Neural cell (in vitro differentiated cells): Measurements from ENCODE around the gene MAP3K5. TPM values are rescaled to one million over a fixed set of nuclear protein-coding genes. Genes with fewer than 3 reads are reported as not detected.

Experiments
- H2AFZ ChIP-seq: fragments of 200-600, 300-800 bp; sonication (generic), shearing (Covaris generic); 2 replicates; pipeline ENCODE4 v1.6.0; 2014; ENCODE audit warnings: low read depth, mild to moderate bottlenecking, antibody characterized with exemption, low read length, moderate library complexity
- H3F3A ChIP-seq: fragments of 200-600 bp; shearing (Covaris generic); 2 replicates; pipeline ENCODE4 v1.6.1; 2016; ENCODE audit warnings: mild to moderate bottlenecking, moderate library complexity, mixed read lengths, antibody characterized with exemption, low read length; ENCODE audit not compliant: insufficient read depth, poor library complexity, severe bottlenecking
- H3K27ac ChIP-seq: fragments of 200-600, 300-800 bp; sonication (generic), shearing (Covaris generic); 2 replicates; pipeline ENCODE4 v1.5.1; 2014; ENCODE audit warnings: mild to moderate bottlenecking, low read length, moderate library complexity
- H3K27me3 ChIP-seq: fragments of 300-800, 200-600 bp; sonication (generic), shearing (Covaris generic); 2 replicates; pipeline ENCODE4 v1.6.0; 2014; ENCODE audit warnings: mild to moderate bottlenecking, low read depth, low read length, moderate library complexity; ENCODE audit not compliant: insufficient read depth
- H3K36me3 ChIP-seq: fragments of 300-800, 200-600 bp; sonication (generic), shearing (Covaris generic); 2 replicates; pipeline ENCODE4 v1.5.1; 2014; ENCODE audit warnings: mild to moderate bottlenecking, antibody characterized with exemption, low read length, moderate library complexity; ENCODE audit not compliant: insufficient read depth
- H3K4me2 ChIP-seq: fragments of 300-800, 200-600 bp; sonication (generic), shearing (Covaris generic); 2 replicates; pipeline ENCODE4 v1.6.0; 2014; ENCODE audit warnings: mild to moderate bottlenecking, low read length
- H3K4me3 ChIP-seq: fragments of 300-800, 200-600 bp; sonication (generic), shearing (Covaris generic); 2 replicates; pipeline ENCODE4 v1.5.1; 2014; ENCODE audit warnings: mild to moderate bottlenecking, low read length, moderate library complexity
- H3K79me2 ChIP-seq: fragments of 200-600 bp; shearing (Covaris generic); replicated peaks from 2 replicates; pipeline ENCODE4 v1.6.0; 2014; ENCODE audit warnings: mild to moderate bottlenecking, low read length, moderate library complexity; ENCODE audit not compliant: insufficient read depth
- H3K9ac ChIP-seq: fragments of 300-800, 200-600 bp; sonication (generic), shearing (Covaris generic); 2 replicates; pipeline ENCODE4 v1.6.1; 2016; ENCODE audit warnings: mild to moderate bottlenecking, low read length, mixed read lengths
- H3K9me2 ChIP-seq: fragments of 200-600 bp; shearing (Covaris generic); 2 replicates; pipeline ENCODE4 v1.6.1; 2016; ENCODE audit warnings: mild to moderate bottlenecking, low read length, mixed read lengths; ENCODE audit not compliant: insufficient read depth
- H3K9me3 ChIP-seq: fragments of 200-600, 300-800 bp; sonication (generic), shearing (Covaris generic); 2 replicates; pipeline ENCODE4 v1.6.1; 2016; ENCODE audit warnings: mild to moderate bottlenecking, mixed run types, low read length, moderate library complexity, mixed read lengths
- H4K20me1 ChIP-seq: fragments of 200-600 bp; shearing (Covaris generic); 2 replicates; pipeline ENCODE4 v1.6.1; 2016; ENCODE audit warnings: mild to moderate bottlenecking, mixed run types; ENCODE audit not compliant: insufficient read depth
- EP300 ChIP-seq: fragments of 450-650 bp; conservative IDR thresholded peaks from 2 replicates; pipeline ENCODE4 v1.6.1; 2014; ENCODE audit warnings: antibody characterized with exemption, mild to moderate bottlenecking, moderate library complexity; ENCODE audit not compliant: poor library complexity, severe bottlenecking
- EZH2 ChIP-seq: fragments of 200-600, 300-800 bp; shearing (Covaris generic), sonication (generic); IDR thresholded peaks from 2 replicates; pipeline ENCODE4 v1.6.1; 2014; ENCODE audit warnings: antibody characterized with exemption, low read length, borderline replicate concordance, mild to moderate bottlenecking; ENCODE audit not compliant: insufficient read depth, poor library complexity, severe bottlenecking
- MXI1 ChIP-seq: fragments of 450-650 bp; conservative IDR thresholded peaks from 2 replicates; pipeline ENCODE4 v1.6.1; 2014; ENCODE audit warnings: antibody characterized with exemption, mild to moderate bottlenecking; ENCODE audit not compliant: poor library complexity, severe bottlenecking
- POLR2AphosphoS5 ChIP-seq: IDR thresholded peaks from 2 replicates; pipeline ENCODE4 v1.6.1; 2012
- RAD21 ChIP-seq: fragments of 450-650 bp; conservative IDR thresholded peaks from 2 replicates; pipeline ENCODE4 v1.6.1; 2014; ENCODE audit warnings: antibody characterized with exemption, mild to moderate bottlenecking, moderate library complexity
- SMC3 ChIP-seq: fragments of 450-650 bp; conservative IDR thresholded peaks from 2 replicates; pipeline ENCODE4 v1.6.1; 2014; ENCODE audit warnings: antibody characterized with exemption, mild to moderate bottlenecking, moderate library complexity; ENCODE audit not compliant: poor library complexity
- TAF1 ChIP-seq: IDR thresholded peaks from 2 replicates; pipeline ENCODE4 v1.6.1; 2012; ENCODE audit warnings: low read depth
- polyA plus RNA-seq: library from polyadenylated mRNA; depleted of rRNA; stranded (reverse); fragments of >200 nt; gene quantifications from 2 replicates; pipeline ENCODE4 v1.2.3, GENCODE V29; 2014
- TF ChIP-seq, protein P1 (sequence below): fragments of 450-650 bp; IDR thresholded peaks from 2 replicates; pipeline ENCODE4 v1.5.1; 2014; ENCODE audit warnings: antibody characterized with exemption, mild to moderate bottlenecking, moderate library complexity; ENCODE audit not compliant: poor library complexity, severe bottlenecking
- TF ChIP-seq, protein P2 (sequence below): IDR thresholded peaks from 2 replicates; pipeline ENCODE4 v1.6.1; 2012; ENCODE audit warnings: borderline replicate concordance

Gene MAP3K5
- polyA plus RNA-seq, 1 donor from 2014 or later: 2.0 TPM

DNA sequence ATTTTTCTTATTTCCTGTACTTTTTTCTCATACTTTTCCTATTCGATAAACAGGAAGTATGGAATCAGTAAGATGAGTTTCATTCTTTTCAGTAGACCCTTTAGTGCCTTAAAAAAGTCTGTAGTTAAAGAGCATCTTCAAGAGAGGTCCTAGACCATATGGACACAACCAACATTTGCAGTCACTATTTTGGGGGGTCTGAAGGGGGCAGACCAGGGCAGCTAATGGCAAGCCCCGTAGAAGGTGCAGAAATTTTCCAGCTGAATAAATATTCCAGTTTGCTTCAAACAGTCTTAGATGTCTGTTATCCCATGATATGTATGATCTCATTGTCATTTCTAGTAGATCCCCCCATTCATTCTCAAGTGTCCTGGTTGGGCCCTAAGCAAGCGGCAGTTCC, 52.8 kb downstream of the MAP3K5 start:
- no peaks in the 10 kb centered on the region for H4K20me1 ChIP-seq
- no peak overlapping the region for H3K4me3 ChIP-seq
- no peaks in the 10 kb centered on the region for H3F3A ChIP-seq
- no peaks in the 10 kb centered on the region for H3K27me3 ChIP-seq
- H2AFZ ChIP-seq: no peak overlapping the region
- H3K79me2 ChIP-seq: no peaks in the 10 kb centered on the region
- no peak for TF ChIP-seq SMC3
- no peak for TF ChIP-seq RAD21
- no peak overlapping the region for H3K4me2 ChIP-seq
- H3K9ac ChIP-seq: no peak overlapping the region
- no peak overlapping the region for H3K27ac ChIP-seq
- H3K9me3 ChIP-seq: no peaks in the 10 kb centered on the region
- no peaks in the 10 kb centered on the region for H3K36me3 ChIP-seq
- H3K9me2 ChIP-seq: no peaks in the 10 kb centered on the region

DNA sequence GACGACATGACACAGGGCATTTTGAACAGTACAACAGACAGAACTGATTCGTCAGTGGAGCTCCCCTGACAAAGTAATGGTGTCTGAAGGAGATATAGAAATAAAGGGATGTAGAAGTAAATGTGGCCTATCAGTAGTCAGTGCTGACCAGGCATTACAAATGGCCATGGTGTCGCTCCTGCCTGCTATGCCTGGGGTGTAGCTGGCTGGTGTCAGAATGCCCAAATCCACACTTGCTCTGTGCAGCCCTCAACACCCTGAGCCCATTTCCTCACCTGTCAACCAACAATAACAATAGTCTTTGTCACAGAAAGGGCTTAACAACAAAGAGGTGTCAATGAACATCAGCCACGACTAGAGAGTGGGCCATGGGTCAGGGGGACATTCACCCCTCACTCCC, 53.2 kb downstream of the MAP3K5 start:
- Histone ChIP-seq H3K4me3 (no peak overlapping the region), H3K36me3 (no peaks in the 10 kb centered on the region), H3K9me2 (no peaks in the 10 kb centered on the region), H3K79me2 (no peaks in the 10 kb centered on the region), H3K27ac (no peak overlapping the region), H3K9me3 (no peaks in the 10 kb centered on the region), H3F3A (no peaks in the 10 kb centered on the region), H3K27me3 (no peaks in the 10 kb centered on the region), H3K4me2 (no peak overlapping the region), H4K20me1 (no peaks in the 10 kb centered on the region), H2AFZ (no peak overlapping the region), H3K9ac (no peak overlapping the region)
- no peak for TF ChIP-seq EP300
- no peak for TF ChIP-seq EZH2

DNA sequence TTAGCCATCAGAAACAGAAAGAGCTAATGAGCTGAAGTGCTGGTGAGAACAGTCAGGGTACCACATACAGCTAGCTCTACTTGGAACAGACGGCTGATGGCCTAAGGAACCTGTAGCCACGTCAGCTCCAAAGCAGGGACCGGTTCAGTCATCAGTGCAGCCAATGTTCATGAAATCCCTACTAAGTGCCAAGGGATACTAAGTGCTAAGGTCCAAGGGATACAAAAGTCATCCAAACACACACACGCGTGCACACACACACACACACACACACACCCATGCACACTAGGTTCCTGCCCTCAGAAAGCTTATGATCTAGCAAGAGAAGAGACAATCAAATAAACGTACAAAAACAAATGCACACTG, 53.6 kb downstream of the MAP3K5 start:
- Histone ChIP-seq H3K27ac (no peak overlapping the region), H3K27me3 (no peaks in the 10 kb centered on the region), H3K4me3 (no peak overlapping the region), H3K79me2 (no peaks in the 10 kb centered on the region), H3F3A (no peaks in the 10 kb centered on the region), H4K20me1 (no peaks in the 10 kb centered on the region), H3K4me2 (no peak overlapping the region), H3K36me3 (no peaks in the 10 kb centered on the region), H2AFZ (no peak overlapping the region), H3K9ac (no peak overlapping the region), H3K9me2 (no peaks in the 10 kb centered on the region), H3K9me3 (no peaks in the 10 kb centered on the region)
- TF ChIP-seq TAF1: no peak
- no peak for TF ChIP-seq EP300
- TF ChIP-seq, protein P1, sequence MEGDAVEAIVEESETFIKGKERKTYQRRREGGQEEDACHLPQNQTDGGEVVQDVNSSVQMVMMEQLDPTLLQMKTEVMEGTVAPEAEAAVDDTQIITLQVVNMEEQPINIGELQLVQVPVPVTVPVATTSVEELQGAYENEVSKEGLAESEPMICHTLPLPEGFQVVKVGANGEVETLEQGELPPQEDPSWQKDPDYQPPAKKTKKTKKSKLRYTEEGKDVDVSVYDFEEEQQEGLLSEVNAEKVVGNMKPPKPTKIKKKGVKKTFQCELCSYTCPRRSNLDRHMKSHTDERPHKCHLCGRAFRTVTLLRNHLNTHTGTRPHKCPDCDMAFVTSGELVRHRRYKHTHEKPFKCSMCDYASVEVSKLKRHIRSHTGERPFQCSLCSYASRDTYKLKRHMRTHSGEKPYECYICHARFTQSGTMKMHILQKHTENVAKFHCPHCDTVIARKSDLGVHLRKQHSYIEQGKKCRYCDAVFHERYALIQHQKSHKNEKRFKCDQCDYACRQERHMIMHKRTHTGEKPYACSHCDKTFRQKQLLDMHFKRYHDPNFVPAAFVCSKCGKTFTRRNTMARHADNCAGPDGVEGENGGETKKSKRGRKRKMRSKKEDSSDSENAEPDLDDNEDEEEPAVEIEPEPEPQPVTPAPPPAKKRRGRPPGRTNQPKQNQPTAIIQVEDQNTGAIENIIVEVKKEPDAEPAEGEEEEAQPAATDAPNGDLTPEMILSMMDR: no peak
- TF ChIP-seq, protein P2, sequence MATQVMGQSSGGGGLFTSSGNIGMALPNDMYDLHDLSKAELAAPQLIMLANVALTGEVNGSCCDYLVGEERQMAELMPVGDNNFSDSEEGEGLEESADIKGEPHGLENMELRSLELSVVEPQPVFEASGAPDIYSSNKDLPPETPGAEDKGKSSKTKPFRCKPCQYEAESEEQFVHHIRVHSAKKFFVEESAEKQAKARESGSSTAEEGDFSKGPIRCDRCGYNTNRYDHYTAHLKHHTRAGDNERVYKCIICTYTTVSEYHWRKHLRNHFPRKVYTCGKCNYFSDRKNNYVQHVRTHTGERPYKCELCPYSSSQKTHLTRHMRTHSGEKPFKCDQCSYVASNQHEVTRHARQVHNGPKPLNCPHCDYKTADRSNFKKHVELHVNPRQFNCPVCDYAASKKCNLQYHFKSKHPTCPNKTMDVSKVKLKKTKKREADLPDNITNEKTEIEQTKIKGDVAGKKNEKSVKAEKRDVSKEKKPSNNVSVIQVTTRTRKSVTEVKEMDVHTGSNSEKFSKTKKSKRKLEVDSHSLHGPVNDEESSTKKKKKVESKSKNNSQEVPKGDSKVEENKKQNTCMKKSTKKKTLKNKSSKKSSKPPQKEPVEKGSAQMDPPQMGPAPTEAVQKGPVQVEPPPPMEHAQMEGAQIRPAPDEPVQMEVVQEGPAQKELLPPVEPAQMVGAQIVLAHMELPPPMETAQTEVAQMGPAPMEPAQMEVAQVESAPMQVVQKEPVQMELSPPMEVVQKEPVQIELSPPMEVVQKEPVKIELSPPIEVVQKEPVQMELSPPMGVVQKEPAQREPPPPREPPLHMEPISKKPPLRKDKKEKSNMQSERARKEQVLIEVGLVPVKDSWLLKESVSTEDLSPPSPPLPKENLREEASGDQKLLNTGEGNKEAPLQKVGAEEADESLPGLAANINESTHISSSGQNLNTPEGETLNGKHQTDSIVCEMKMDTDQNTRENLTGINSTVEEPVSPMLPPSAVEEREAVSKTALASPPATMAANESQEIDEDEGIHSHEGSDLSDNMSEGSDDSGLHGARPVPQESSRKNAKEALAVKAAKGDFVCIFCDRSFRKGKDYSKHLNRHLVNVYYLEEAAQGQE: no peak
- no peak for TF ChIP-seq POLR2AphosphoS5
- no peak for TF ChIP-seq EZH2
- TF ChIP-seq SMC3: no peak
- TF ChIP-seq MXI1: no peak
- no peak for TF ChIP-seq RAD21
